Measurements from ENCODE around the gene LHFPL2.

The LHFPL2 gene

DNA sequence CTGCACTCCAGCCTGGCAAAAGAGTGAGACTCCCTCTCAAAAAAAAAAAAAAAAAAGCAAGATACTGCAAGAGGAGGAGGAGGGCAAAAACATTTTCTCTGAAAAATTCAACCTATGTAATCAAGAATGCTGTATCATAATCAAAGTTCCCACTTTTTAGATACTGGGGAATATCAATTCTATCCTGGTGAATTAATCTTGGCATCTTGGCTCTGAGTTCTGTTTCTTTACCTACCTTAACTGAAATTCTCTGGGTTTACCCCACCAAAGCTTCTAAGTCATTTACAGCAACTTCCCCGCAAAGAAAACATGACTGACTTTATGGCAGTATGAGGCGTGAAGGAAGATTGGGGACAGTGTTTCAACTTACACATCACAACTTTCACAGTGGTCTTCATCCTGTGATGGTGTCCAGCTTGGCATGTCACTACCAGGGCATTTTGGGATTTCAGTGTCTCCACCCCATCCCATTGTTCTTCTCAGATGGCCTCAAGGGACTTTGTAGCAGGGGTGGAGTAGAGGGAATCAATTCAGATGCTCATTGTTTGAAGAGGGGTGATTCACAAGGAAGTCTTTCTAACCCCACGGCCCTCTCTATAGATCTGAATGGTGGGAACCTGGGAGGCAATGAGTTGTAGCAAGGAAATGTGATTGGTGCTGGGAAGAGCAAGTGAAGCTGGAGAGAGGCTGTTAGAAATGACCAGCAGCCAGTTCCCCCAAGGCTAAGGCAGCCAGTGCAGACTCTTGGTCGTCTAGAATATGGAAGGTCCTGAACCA, 157.7 kb downstream of the LHFPL2 start:
- DNase-seq (ENCODE audit: low read depth) = no peak
- TF ChIP-seq, protein P1, sequence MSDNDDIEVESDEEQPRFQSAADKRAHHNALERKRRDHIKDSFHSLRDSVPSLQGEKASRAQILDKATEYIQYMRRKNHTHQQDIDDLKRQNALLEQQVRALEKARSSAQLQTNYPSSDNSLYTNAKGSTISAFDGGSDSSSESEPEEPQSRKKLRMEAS (IDR thresholded peaks at IDR 0.05; ENCODE audit: low read depth, low read length) = no peak
- TF ChIP-seq POLR2A (IDR thresholded peaks at IDR 0.05; ENCODE audit: extremely low read depth, insufficient read length) = no peak
- TF ChIP-seq, protein P2, sequence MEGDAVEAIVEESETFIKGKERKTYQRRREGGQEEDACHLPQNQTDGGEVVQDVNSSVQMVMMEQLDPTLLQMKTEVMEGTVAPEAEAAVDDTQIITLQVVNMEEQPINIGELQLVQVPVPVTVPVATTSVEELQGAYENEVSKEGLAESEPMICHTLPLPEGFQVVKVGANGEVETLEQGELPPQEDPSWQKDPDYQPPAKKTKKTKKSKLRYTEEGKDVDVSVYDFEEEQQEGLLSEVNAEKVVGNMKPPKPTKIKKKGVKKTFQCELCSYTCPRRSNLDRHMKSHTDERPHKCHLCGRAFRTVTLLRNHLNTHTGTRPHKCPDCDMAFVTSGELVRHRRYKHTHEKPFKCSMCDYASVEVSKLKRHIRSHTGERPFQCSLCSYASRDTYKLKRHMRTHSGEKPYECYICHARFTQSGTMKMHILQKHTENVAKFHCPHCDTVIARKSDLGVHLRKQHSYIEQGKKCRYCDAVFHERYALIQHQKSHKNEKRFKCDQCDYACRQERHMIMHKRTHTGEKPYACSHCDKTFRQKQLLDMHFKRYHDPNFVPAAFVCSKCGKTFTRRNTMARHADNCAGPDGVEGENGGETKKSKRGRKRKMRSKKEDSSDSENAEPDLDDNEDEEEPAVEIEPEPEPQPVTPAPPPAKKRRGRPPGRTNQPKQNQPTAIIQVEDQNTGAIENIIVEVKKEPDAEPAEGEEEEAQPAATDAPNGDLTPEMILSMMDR (IDR thresholded peaks at IDR 0.05; ENCODE audit: low read depth, low read length) = no peak
- no peak for TF ChIP-seq MYC (IDR thresholded peaks at IDR 0.05; ENCODE audit: low read depth, low read length)
- no peak overlapping the region for H3K4me3 ChIP-seq (ENCODE audit: low read depth, low read length)

DNA sequence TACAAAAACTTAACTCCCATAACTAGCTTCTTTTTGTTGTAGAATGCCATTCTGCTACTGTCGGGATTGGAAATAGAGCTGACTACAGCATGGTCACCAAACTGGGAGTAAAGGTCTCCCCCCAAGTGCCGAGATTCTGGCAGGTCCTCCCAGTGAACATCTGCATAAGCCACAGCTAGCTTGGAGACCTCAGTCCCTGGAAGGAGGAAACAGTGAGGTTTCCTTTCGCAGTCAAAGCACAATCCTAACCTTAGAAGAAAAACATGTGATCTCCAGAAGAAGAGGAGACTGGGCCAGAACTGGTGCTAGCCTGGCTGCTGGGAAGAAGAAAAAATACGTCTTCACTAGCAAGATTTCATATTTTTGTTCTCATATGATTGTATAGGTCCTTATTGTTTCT, 160.7 kb downstream of the LHFPL2 start:
- H3K4me3 ChIP-seq (ENCODE audit: low read depth, low read length) = no peak overlapping the region
- TF ChIP-seq POLR2A (IDR thresholded peaks at IDR 0.05; ENCODE audit: extremely low read depth, insufficient read length) (no peak), MYC (IDR thresholded peaks at IDR 0.05; ENCODE audit: low read depth, low read length) (no peak)
- TF ChIP-seq, protein P2 (IDR thresholded peaks at IDR 0.05; ENCODE audit: low read depth, low read length) = no peak
- TF ChIP-seq, protein P1 (IDR thresholded peaks at IDR 0.05; ENCODE audit: low read depth, low read length) = no peak
- DNase-seq (ENCODE audit: low read depth) = no peak

DNA sequence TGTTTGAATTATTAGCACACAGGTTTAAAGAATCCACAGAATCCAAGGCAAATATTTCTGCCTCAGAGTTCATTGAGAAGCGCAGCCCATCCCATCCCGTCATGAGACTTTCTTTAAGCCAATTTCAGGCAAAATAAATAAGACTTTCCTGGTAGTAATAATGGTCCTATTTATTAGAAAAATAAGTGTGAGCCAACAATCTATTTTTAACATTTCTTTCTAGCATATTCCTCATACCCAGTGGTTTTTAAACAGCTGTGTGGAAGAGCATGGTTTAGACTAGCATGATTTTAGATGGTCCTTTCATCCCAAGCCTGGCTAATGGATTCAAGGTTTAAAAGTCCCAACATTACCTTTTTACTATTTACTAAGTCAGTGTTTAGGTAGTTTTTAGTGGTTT, 162.4 kb downstream of the LHFPL2 start:
- DNase-seq (ENCODE audit: low read depth) = no peak
- TF ChIP-seq, protein P1 (IDR thresholded peaks at IDR 0.05; ENCODE audit: low read depth, low read length) = no peak
- TF ChIP-seq POLR2A (IDR thresholded peaks at IDR 0.05; ENCODE audit: extremely low read depth, insufficient read length) = no peak
- TF ChIP-seq, protein P2 (IDR thresholded peaks at IDR 0.05; ENCODE audit: low read depth, low read length) = no peak
- no peak overlapping the region for H3K4me3 ChIP-seq (ENCODE audit: low read depth, low read length)

DNA sequence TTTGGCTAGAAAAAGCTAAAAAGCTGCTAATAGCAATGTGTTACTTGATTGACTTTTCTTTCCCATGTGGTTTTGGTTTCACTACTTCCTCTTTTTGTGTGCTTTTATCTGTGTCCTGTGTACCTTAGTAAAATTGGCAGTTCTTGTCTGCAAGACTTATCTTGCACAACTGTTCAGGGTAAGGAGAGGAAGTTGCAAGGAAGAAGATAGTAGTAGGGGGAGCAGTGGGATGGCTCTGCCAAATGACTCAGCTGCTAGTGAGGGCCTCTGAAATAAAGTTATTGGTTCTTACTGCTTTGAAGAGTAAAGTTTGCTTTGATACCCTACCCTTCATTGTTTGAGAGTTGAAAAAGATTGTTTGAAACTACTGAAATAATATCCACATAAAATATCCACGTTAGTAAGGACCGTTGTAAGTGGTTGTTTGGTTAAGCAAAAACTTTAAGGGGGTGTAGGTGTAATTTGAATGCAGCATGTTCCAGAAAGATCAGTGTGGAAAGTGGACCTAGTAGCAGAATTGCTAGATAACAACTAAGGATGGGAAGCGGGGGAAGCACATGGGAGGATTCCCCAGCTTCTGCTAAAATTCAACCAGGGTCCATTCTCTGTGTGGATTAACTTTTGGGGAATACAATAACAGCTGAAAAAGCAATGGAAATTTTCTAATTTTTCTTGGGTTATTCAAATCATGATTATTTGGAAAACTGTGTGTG, 164.6 kb downstream of the LHFPL2 start:
- TF ChIP-seq, protein P2 (IDR thresholded peaks at IDR 0.05; ENCODE audit: low read depth, low read length) = no peak
- TF ChIP-seq MYC (IDR thresholded peaks at IDR 0.05; ENCODE audit: low read depth, low read length) = peak; percentile 87
- no peak for TF ChIP-seq POLR2A (IDR thresholded peaks at IDR 0.05; ENCODE audit: extremely low read depth, insufficient read length)
- TF ChIP-seq, protein P1 (IDR thresholded peaks at IDR 0.05; ENCODE audit: low read depth, low read length) = peak; percentile 79
- no peak overlapping the region for H3K4me3 ChIP-seq (ENCODE audit: low read depth, low read length)
- peak; percentile 96 for DNase-seq (ENCODE audit: low read depth)

DNA sequence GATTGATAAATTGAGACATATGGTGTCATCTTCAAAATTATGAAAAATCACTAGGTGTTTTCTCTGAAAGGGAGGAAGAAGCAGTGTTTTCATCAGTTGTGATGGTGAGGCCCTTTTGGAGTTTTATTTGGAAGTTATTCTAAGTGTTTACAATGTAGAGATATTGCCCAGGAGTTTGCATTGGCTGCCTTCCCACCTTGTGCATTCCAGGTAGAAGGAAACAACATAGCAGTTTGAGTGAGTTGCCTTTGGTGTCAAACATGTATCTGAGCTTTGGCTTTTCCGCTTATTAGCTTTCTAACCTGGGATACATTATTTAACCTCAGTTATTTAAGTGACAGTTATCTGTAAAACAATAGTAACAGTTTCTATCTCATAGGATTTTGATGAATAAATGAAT, 165.6 kb downstream of the LHFPL2 start:
- DNase-seq (ENCODE audit: low read depth) = no peak
- H3K4me3 ChIP-seq (ENCODE audit: low read depth, low read length) = no peak overlapping the region
- TF ChIP-seq, protein P1 (IDR thresholded peaks at IDR 0.05; ENCODE audit: low read depth, low read length) = no peak
- TF ChIP-seq, protein P2 (IDR thresholded peaks at IDR 0.05; ENCODE audit: low read depth, low read length) = no peak
- TF ChIP-seq POLR2A (IDR thresholded peaks at IDR 0.05; ENCODE audit: extremely low read depth, insufficient read length) = no peak
- TF ChIP-seq MYC (IDR thresholded peaks at IDR 0.05; ENCODE audit: low read depth, low read length) = no peak
